OCI-LY3 (cell line): Measurements from ENCODE around the gene RBM28.

Experiments
- CTCF ChIP-seq: fragments of 200-600, 300-600 bp; sonication (generic); IDR thresholded peaks from 2 replicates; pipeline ENCODE4 v1.5.1; 2014; ENCODE audit warnings: antibody characterized with exemption, low read length, low read depth
- EZH2phosphoT487 ChIP-seq: fragments of 200-600 bp; shearing (Covaris generic); IDR thresholded peaks from 2 replicates; pipeline ENCODE4 v1.6.1; 2018; ENCODE audit warnings: antibody characterized with exemption, mixed run types, low read depth

DNA sequence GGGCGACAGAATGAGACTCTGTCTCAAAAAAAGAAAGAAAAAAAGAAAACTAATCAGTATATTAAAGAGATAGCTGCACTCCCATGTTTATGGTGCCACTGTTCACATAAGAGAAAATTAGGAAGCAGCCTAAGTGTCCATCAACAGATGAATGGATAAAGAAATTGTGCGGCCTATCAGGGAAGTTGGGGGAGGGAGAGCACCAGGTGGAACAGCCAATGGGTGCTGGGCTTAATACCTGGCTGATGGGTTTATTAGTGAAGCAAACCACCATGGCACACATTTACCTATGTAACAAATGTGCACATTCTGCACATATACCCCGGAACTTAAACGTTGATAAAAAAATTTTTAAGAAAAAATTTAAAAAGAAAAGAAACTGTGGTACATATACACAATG is 26.8 kb upstream of the RBM28 start:
- no peak for TF ChIP-seq CTCF
- TF ChIP-seq EZH2phosphoT487: no peak
